GM12878 (cell line): ENCODE measurements around the gene DYNLL1. TPM values are rescaled to one million over a fixed set of nuclear protein-coding genes. Genes with fewer than 3 reads are reported as not detected.

Experiments used
- ATAC-seq: fragments of 200-7000 bp; cut with Tn5 transposase; 3 replicates; pipeline ENCODE4 v1.9.1; 2020; ENCODE audit warnings: mild to moderate bottlenecking, moderate library complexity
- BruUV-seq: library from RNA; stranded (reverse); fragments of 400-500 nt; replicated peaks from 2 replicates; lab custom pipeline; 2021; lab: Mats Ljungman, UMichigan
- CTCF ChIA-PET: fragments of 300-600 bp; sonication (Branson Sonifier 250); formaldehyde crosslinking; extraction: SDS; loops from one replicate; lab custom pipeline; 2021; ENCODE audit warnings: inconsistent platforms; lab: Yijun Ruan, JAX
- POLR2A ChIA-PET: fragments of 350-600 bp; formaldehyde crosslinking; extraction: SDS; loops from one replicate; lab custom pipeline; 2021; ENCODE audit warnings: inconsistent platforms; lab: Charles Lee
- RAD21 ChIA-PET: fragments of 300-600 bp; sonication (Branson Sonifier 250); formaldehyde crosslinking; loops from one replicate; lab custom pipeline; 2023; ENCODE audit warnings: antibody characterized with exemption; ENCODE audit not compliant: unreplicated experiment; lab: Charles Lee
- SMC1A ChIA-PET: fragments of 300-600 bp; sonication (Branson Sonifier 250); formaldehyde crosslinking; loops from one replicate; lab custom pipeline; 2023; ENCODE audit not compliant: unreplicated experiment, uncharacterized antibody; lab: Charles Lee
- DNase-seq: peaks from one replicate; pipeline ENCODE4 v3.0.0-alpha.2; 2011; ENCODE audit warnings: low read depth, low spot score
- FAIRE-seq: peaks from 3 replicates; lab custom pipeline; 2011; peaks lifted over from hg19 to GRCh38; lab: Jason Lieb, UNC
- H2AFZ ChIP-seq: 2 replicates; pipeline ENCODE4 v1.6.0; 2011; ENCODE audit warnings: low read depth, low read length, control low read depth; ENCODE audit not compliant: control insufficient read depth
- H3K27ac ChIP-seq: 2 replicates; pipeline ENCODE4 v1.5.1; 2011; ENCODE audit warnings: control low read depth; ENCODE audit not compliant: control insufficient read depth, insufficient read depth
- H3K27me3 ChIP-seq, 2 experiments: replicated peaks in 1 of 2; 2 replicates each; pipeline versions ENCODE4 v1.6.0 to v1.6.1; 2011; ENCODE audit warnings: low read length in 1 of 2; ENCODE audit not compliant: control insufficient read depth in 2 of 2, insufficient read depth in 2 of 2
- H3K36me3 ChIP-seq, 2 experiments: 2 replicates each; pipeline ENCODE4 v1.5.1; 2011; ENCODE audit warnings: low read length in 1 of 2; ENCODE audit not compliant: control insufficient read depth in 2 of 2, insufficient read depth in 2 of 2
- H3K4me1 ChIP-seq: 2 replicates; pipeline ENCODE4 v1.6.1; 2011; ENCODE audit warnings: mild to moderate bottlenecking, low read length, moderate library complexity, mixed read lengths; ENCODE audit not compliant: control insufficient read depth, insufficient read depth
- H3K4me2 ChIP-seq: 2 replicates; pipeline ENCODE4 v1.6.0; 2011; ENCODE audit warnings: control low read depth; ENCODE audit not compliant: control insufficient read depth, insufficient read depth
- H3K4me3 ChIP-seq: fragments of 200-600 bp; sonication (generic); 2 replicates; pipeline ENCODE4 v1.5.1; 2016
- H3K79me2 ChIP-seq: 2 replicates; pipeline ENCODE4 v1.6.0; 2011; ENCODE audit warnings: low read length; ENCODE audit not compliant: control insufficient read depth, insufficient read depth
- H3K9ac ChIP-seq: 2 replicates; pipeline ENCODE4 v1.8.0; 2011; ENCODE audit warnings: low read length, control low read depth, mixed read lengths; ENCODE audit not compliant: control insufficient read depth, insufficient read depth
- H3K9me3 ChIP-seq: replicated peaks from 3 replicates; pipeline ENCODE4 v1.5.1; 2011; ENCODE audit warnings: mild to moderate bottlenecking, low read length; ENCODE audit not compliant: control insufficient read depth, insufficient read depth
- H4K20me1 ChIP-seq: 2 replicates; pipeline ENCODE4 v1.6.0; 2011; ENCODE audit not compliant: control insufficient read depth, insufficient read depth
- EGR1 ChIP-seq, 2 experiments: IDR thresholded peaks; 1 replicate in 1 of 2; 2 replicates in 1 of 2; pipeline ENCODE4 v1.6.1; 2011 to 2012; ENCODE audit warnings: low read depth in 2 of 2, low read length in 2 of 2, borderline replicate concordance in 1 of 2, mild to moderate bottlenecking in 1 of 2, moderate library complexity in 1 of 2
- ETV6 ChIP-seq, 2 experiments: fragments of 450-650 bp in 1 of 2; IDR thresholded peaks in 1 of 2; conservative IDR thresholded peaks in 1 of 2; 2 replicates each; pipeline ENCODE4 v1.6.1; 2014; ENCODE audit warnings: antibody characterized with exemption in 1 of 2, borderline replicate concordance in 1 of 2, low read depth in 1 of 2, mild to moderate bottlenecking in 1 of 2, moderate library complexity in 1 of 2
- FOXM1 ChIP-seq: IDR thresholded peaks from 2 replicates; pipeline ENCODE4 v1.6.1; 2012; ENCODE audit warnings: low read depth, mild to moderate bottlenecking, inconsistent platforms, low read length, moderate library complexity
- HCFC1 ChIP-seq: fragments of 150-350 bp; IDR thresholded peaks from 2 replicates; pipeline ENCODE4 v1.6.1; 2014; ENCODE audit warnings: low read length
- MEF2B ChIP-seq: fragments of 450-650 bp; IDR thresholded peaks from 2 replicates; pipeline ENCODE4 v1.6.1; 2018; ENCODE audit warnings: mild to moderate bottlenecking, moderate library complexity; ENCODE audit not compliant: partially characterized antibody, poor library complexity, severe bottlenecking
- RCOR1 ChIP-seq: conservative IDR thresholded peaks from 2 replicates; pipeline ENCODE4 v1.6.1; 2012; ENCODE audit warnings: low read depth, low read length, improper control_type of control experiment
- SPI1 ChIP-seq: IDR thresholded peaks from 2 replicates; pipeline ENCODE4 v1.6.1; 2011; ENCODE audit warnings: low read depth, mild to moderate bottlenecking, low read length, moderate library complexity, borderline replicate concordance; ENCODE audit not compliant: insufficient read depth
- WGBS: methylation state at CpG from one replicate; pipeline ENCODE4 v1.1.6; 2016; ENCODE audit warnings: low lambda C conversion rate; ENCODE audit not compliant: insufficient replicate concordance, insufficient coverage; ENCODE audit errors: missing lambda C conversion rate; 5-methylcytosine and 5-hydroxymethylcytosine counted together
- in situ Hi-C: fragments of 300-500 bp; cut with MboI; formaldehyde crosslinking; loops from 9 replicates; pipeline ENCODE4 v1.14.3; 2018; ENCODE audit warnings: mixed read lengths
- intact Hi-C: fragments of 100-400 bp; cut with micrococcal nuclease; formaldehyde crosslinking; loops from one replicate; pipeline ENCODE4 v1.14.2; 2022; ENCODE audit not compliant: unreplicated experiment
- polyA plus RNA-seq, 11 experiments: library from polyadenylated mRNA; depleted of rRNA in 4 of 11; unstranded in 6 of 11; stranded (reverse) in 5 of 11; fragments of >200 nt; fragmentation: Nextera tagmentation in 4 of 11; fragmentation: Illumina TruSeq in 1 of 11; extraction: Ambion mirVana in 4 of 11; extraction: Trizol in 1 of 11; gene quantifications; 1 replicate in 1 of 11; 2 replicates in 10 of 11; pipeline versions ENCODE4 v1.2.1 to v1.2.3, GENCODE V29; 2011 to 2016; ENCODE audit warnings: inconsistent platforms in 2 of 11, missing spikeins in 2 of 11, low read depth in 1 of 11
- total RNA-seq, 4 experiments: library from RNA; depleted of rRNA in 3 of 4; stranded (reverse); fragments of >200 nt in 3 of 4; fragmentation: Illumina TruSeq in 1 of 4; extraction: Trizol in 1 of 4; gene quantifications; 2 replicates each; pipeline versions ENCODE4 v1.2.1 to v1.2.3, GENCODE V29; 2013 to 2021
- TF ChIP-seq, protein P1 (sequence below): fragments of 450-650 bp; IDR thresholded peaks from 2 replicates; pipeline ENCODE4 v1.6.1; 2017; ENCODE audit warnings: antibody characterized with exemption, mild to moderate bottlenecking, moderate library complexity
- TF ChIP-seq, protein P2 (sequence below): fragments of 450-650 bp; IDR thresholded peaks from 2 replicates; pipeline ENCODE4 v1.6.1; 2018; ENCODE audit warnings: borderline replicate concordance, mild to moderate bottlenecking; ENCODE audit not compliant: partially characterized antibody
- TF ChIP-seq, protein P3 (sequence below): IDR thresholded peaks from 2 replicates; pipeline ENCODE4 v1.6.1; 2012; ENCODE audit warnings: mild to moderate bottlenecking, low read depth, low read length
- TF ChIP-seq, protein P4 (sequence below): fragments of 450-650 bp; IDR thresholded peaks from 2 replicates; pipeline ENCODE4 v1.6.1; 2017; ENCODE audit warnings: mild to moderate bottlenecking

Gene DYNLL1
- total and polyA plus RNA-seq, 10 of the 15 experiments (the other 5 are each of a cell fraction or from before 2014, with no cell fraction given), result 239 to 796 (median 379) TPM

DNA sequence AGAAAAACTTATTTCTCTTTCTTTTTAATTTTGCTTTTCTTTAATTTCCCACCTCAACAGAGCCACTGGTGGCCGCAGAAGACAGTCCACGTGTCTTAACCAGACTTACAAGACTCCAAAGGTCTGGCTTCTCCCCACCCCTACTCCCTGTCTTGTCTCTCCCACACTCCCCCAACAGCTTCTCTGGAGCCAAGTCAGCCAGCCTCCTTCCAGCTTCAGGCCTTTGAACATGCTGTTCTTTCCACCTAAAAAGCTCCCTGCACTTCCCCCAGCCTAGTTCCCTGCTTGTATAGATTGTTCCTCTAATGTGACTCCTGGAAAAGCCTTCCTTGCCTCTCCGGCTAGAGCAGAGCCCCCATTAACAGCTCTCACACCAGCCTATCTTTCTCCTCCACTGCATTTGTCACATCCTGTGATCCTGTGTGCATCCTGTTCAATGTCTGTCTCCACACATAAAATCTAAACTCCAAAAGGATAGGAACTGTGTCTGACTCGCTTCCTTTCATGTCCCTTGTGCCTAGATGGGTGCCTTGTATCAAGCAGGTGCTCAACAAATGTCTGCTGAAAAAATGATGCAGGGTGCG lies 7.8 kb upstream of the DYNLL1 start:
- H4K20me1 ChIP-seq, result no peaks in the 10 kb centered on the region
- ATAC-seq (no peak), FAIRE-seq (no peak), DNase-seq (no peak)
- no TSS peak for BruUV-seq
- no peak overlapping the region for H3K4me3 ChIP-seq
- POLR2A ChIA-PET, result interaction anchor here (1.0 kb wide), 1 partner anchor 9 kb away, joined by 3 read pairs; no protein-coding TSS in a partner anchor
- WGBS, result 81% methylated on average over 5 of the region's 5 CpGs
- H3K9ac ChIP-seq, result no peak overlapping the region
- no peak overlapping the region for H3K27ac ChIP-seq
- no peaks in the 10 kb centered on the region; the same call in 1 of the 2 replicates for H3K4me1 ChIP-seq
- H2AFZ ChIP-seq, result no peak overlapping the region
- CTCF ChIA-PET, result no interaction called here
- no peaks in the 10 kb centered on the region; a peak in 1 of 4 replicates for H3K36me3 ChIP-seq
- in situ Hi-C loops, result no loop called here
- no peaks in the 10 kb centered on the region for H3K27me3 ChIP-seq
- H3K79me2 ChIP-seq, result no peaks in the 10 kb centered on the region
- SMC1A ChIA-PET, result no interaction called here
- intact Hi-C loops, result no loop called here
- RAD21 ChIA-PET, result no interaction called here
- H3K4me2 ChIP-seq, result no peak overlapping the region
- H3K9me3 ChIP-seq, result no peaks in the 10 kb centered on the region
- TF ChIP-seq ETV6 (conservative IDR thresholded peaks at IDR 0.05 in 1 of 2, IDR thresholded peaks at IDR 0.05 in 1 of 2; ENCODE audit: borderline replicate concordance in 1 of 2, low read depth in 1 of 2) (no peak), MEF2B (no peak), EGR1 (IDR thresholded peaks at IDR 0.05; ENCODE audit: borderline replicate concordance in 1 of 2, low read depth in 2 of 2, low read length in 2 of 2) (no peak), RCOR1 (no peak), SPI1 (no peak), FOXM1 (no peak), HCFC1 (no peak)
- TF ChIP-seq, protein P1, sequence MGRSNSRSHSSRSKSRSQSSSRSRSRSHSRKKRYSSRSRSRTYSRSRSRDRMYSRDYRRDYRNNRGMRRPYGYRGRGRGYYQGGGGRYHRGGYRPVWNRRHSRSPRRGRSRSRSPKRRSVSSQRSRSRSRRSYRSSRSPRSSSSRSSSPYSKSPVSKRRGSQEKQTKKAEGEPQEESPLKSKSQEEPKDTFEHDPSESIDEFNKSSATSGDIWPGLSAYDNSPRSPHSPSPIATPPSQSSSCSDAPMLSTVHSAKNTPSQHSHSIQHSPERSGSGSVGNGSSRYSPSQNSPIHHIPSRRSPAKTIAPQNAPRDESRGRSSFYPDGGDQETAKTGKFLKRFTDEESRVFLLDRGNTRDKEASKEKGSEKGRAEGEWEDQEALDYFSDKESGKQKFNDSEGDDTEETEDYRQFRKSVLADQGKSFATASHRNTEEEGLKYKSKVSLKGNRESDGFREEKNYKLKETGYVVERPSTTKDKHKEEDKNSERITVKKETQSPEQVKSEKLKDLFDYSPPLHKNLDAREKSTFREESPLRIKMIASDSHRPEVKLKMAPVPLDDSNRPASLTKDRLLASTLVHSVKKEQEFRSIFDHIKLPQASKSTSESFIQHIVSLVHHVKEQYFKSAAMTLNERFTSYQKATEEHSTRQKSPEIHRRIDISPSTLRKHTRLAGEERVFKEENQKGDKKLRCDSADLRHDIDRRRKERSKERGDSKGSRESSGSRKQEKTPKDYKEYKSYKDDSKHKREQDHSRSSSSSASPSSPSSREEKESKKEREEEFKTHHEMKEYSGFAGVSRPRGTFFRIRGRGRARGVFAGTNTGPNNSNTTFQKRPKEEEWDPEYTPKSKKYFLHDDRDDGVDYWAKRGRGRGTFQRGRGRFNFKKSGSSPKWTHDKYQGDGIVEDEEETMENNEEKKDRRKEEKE, result no peak
- TF ChIP-seq, protein P2, sequence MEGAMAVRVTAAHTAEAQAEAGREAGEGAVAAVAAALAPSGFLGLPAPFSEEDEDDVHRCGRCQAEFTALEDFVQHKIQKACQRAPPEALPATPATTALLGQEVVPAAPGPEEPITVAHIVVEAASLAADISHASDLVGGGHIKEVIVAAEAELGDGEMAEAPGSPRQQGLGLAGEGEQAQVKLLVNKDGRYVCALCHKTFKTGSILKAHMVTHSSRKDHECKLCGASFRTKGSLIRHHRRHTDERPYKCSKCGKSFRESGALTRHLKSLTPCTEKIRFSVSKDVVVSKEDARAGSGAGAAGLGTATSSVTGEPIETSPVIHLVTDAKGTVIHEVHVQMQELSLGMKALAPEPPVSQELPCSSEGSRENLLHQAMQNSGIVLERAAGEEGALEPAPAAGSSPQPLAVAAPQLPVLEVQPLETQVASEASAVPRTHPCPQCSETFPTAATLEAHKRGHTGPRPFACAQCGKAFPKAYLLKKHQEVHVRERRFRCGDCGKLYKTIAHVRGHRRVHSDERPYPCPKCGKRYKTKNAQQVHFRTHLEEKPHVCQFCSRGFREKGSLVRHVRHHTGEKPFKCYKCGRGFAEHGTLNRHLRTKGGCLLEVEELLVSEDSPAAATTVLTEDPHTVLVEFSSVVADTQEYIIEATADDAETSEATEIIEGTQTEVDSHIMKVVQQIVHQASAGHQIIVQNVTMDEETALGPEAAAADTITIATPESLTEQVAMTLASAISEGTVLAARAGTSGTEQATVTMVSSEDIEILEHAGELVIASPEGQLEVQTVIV, result no peak
- TF ChIP-seq, protein P3, sequence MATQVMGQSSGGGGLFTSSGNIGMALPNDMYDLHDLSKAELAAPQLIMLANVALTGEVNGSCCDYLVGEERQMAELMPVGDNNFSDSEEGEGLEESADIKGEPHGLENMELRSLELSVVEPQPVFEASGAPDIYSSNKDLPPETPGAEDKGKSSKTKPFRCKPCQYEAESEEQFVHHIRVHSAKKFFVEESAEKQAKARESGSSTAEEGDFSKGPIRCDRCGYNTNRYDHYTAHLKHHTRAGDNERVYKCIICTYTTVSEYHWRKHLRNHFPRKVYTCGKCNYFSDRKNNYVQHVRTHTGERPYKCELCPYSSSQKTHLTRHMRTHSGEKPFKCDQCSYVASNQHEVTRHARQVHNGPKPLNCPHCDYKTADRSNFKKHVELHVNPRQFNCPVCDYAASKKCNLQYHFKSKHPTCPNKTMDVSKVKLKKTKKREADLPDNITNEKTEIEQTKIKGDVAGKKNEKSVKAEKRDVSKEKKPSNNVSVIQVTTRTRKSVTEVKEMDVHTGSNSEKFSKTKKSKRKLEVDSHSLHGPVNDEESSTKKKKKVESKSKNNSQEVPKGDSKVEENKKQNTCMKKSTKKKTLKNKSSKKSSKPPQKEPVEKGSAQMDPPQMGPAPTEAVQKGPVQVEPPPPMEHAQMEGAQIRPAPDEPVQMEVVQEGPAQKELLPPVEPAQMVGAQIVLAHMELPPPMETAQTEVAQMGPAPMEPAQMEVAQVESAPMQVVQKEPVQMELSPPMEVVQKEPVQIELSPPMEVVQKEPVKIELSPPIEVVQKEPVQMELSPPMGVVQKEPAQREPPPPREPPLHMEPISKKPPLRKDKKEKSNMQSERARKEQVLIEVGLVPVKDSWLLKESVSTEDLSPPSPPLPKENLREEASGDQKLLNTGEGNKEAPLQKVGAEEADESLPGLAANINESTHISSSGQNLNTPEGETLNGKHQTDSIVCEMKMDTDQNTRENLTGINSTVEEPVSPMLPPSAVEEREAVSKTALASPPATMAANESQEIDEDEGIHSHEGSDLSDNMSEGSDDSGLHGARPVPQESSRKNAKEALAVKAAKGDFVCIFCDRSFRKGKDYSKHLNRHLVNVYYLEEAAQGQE, result no peak
- TF ChIP-seq, protein P4, sequence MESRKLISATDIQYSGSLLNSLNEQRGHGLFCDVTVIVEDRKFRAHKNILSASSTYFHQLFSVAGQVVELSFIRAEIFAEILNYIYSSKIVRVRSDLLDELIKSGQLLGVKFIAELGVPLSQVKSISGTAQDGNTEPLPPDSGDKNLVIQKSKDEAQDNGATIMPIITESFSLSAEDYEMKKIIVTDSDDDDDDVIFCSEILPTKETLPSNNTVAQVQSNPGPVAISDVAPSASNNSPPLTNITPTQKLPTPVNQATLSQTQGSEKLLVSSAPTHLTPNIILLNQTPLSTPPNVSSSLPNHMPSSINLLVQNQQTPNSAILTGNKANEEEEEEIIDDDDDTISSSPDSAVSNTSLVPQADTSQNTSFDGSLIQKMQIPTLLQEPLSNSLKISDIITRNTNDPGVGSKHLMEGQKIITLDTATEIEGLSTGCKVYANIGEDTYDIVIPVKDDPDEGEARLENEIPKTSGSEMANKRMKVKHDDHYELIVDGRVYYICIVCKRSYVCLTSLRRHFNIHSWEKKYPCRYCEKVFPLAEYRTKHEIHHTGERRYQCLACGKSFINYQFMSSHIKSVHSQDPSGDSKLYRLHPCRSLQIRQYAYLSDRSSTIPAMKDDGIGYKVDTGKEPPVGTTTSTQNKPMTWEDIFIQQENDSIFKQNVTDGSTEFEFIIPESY, result no peak
